Measurements from ENCODE around the gene CNIH4.

- TF ChIP-seq CTCF (IDR thresholded peaks at IDR 0.05; ENCODE audit: low read depth, low read length) (no peak), POLR2A (IDR thresholded peaks at IDR 0.05; ENCODE audit: extremely low read depth, insufficient read length) (no peak), MYC (IDR thresholded peaks at IDR 0.05; ENCODE audit: low read depth, low read length) (no peak)
These were observed 55.1 kb downstream of the CNIH4 start for GRCh38 chr1:224411766-224412165.
